Measurements from ENCODE around the gene TXNL4A.

The TXNL4A gene

GRCh38 chr18:79991494-79991893 is 3.1 kb upstream of the TXNL4A start:
- no peak for DNase-seq

- DNase-seq: no peak
These were observed 783 bp upstream of the TXNL4A start for GRCh38 chr18:79989195-79989497.

DNA sequence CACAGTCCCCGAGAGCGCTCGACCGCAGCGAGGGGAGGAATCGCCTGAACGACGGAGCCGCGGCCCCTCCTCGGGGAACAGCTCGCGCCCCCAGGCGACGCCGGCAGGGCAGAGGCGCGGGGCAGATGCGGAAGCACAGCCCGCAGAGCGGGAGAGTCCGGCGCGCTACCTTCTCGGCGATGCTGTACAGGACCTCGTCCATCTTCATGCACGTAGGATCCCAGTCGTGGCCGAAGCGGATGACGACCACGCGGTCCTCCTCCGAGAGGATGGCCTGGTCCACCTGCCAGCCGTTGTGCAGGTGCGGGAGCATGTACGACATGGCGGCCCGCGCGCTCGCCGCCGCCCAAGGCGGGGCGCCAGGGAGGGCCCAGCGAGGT is 302 bp downstream of the TXNL4A start:
- DNase-seq: peak; percentile 47

DNA sequence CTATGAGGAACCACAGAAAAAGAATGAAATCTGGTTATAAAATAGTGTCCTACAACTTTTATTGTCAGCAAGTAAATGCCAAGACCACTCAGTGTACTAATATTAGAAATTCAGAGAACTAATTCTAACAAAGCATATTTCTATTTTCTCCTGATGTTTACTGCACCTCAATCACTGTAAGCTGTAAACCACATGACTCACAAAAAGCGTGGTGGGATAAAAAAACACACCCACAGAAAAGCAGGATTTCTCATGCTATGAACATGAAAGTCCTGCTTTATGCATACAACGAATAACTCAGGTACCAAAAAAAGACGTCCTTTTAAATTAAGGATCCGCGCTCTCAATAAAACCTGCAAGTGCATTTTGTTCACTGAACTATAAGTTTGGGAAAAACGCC is 797 bp downstream of the TXNL4A start:
- DNase-seq: no peak

DNA sequence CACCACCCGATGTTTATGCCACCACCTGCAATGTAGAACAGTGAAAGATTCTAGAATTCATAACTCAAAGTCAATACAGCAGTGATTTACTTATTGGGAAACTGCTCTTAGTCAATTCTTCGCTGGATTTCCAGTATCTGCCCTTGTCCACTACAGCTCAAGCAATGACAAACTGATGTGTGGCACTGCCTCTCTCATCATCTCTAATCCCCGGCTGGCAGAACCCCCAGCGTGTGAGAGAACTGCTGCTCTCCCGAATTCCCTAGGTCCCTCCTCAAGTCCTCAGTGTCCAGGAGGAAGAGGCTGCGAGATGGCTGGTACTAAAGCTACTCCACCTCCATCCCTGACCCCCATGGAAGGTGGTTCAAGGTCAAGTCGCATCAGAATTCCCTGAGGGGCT is 1.6 kb downstream of the TXNL4A start:
- DNase-seq: no peak

DNA sequence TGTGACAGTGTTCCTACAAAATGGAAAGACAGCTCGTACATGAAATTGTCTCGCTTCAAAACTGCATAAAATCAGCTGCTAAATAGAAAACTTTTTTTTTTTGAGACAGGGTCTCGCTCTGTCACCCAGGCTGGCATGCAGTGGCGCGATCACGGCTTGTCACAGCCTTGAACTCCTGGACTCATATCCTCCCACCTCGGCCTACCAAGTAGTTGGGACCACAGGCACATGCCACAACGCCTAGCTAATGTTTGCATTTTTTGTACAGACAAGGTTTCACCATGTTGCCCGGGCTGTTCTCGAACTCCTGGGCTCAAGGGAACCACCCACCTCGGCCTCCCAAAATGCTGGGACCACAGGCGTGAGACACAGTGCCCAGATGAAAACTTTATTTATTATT is 3.2 kb downstream of the TXNL4A start:
- no peak for DNase-seq

DNA sequence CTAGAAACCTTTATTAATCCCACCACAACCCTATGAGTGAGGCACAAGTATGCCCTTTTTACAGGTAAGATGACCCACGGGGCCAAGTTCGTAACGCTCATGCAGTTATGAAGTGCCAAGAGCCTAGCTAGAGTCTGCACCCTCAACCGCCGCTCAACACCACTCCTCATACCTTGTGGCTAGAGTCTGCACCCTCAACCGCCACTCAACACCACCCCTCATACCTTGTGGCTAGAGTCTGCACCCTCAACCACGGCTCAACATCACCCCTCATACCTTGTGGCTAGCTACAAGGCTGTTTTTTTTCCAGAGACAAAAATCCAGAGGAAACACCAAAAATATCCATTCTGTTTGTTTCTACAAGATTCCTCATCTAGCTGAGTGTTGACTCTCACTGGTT is 4.6 kb downstream of the TXNL4A start:
- no peak for DNase-seq

GRCh38 chr18:79983253-79983652 is 5.1 kb downstream of the TXNL4A start:
- no peak for DNase-seq

DNA sequence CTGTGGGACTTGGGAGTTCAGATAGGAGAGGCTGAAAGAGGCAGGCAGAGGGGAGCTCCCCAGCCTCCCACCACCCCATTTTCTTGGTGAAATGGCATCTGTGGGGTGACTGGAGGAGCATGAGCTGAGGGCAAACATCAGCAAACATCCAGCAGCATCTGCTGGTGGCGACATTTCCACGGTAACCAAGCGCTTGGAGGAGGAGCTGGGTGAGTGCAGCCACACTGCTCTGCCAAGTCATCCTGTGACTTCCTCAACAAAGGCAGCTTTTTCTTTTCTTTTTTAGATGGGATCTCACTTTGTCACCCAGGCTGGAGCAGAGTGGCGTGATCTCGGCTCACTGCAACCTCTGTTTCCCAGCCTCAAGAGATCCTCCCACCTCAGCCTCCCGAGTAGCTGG is 5.6 kb downstream of the TXNL4A start:
- peak; percentile 3 for DNase-seq

DNA sequence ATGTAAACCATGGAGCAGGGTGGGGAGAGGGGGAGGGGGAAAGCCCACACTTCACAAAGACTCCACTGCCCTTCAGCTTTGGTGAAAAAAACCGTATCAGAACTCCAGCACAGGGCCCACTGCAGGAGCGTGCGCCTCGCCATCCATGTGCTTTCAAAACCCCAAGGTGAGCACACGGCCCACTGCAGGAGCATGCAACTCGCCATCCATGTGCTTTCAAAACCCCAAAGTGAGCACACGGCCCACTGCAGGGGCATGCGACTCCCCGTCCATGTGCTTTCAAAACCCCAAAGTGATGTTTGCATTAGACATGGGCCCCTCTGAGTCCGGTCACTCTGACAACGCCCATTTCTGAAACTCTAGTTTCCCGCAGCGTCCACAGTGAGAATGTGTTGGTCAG is 7.8 kb downstream of the TXNL4A start:
- no peak for DNase-seq

DNA sequence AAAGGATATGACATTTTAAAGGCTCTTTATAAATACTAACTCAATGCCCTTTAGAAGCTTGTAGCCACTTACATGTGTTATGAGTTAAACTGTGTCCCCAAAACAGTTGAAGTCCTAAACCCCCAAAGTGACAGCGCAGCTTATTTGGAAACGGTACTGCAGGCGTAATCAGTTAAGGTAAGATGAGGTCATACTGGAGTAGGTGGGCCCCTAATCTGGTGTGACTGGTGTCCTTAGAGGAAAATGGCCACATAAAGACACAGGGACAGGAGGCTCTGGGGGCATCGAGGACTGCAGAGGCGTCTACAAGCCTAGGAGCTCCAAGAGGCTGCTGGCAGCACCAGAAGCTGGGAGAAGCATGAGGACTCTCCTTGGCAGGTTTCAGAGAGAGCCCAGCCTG is 8.5 kb downstream of the TXNL4A start:
- no peak for DNase-seq

- DNase-seq: no peak
These were observed 12.2 kb downstream of the TXNL4A start for GRCh38 chr18:79975985-79976680.

GRCh38 chr18:79975043-79975442 is 13.3 kb downstream of the TXNL4A start:
- no peak for DNase-seq

DNA sequence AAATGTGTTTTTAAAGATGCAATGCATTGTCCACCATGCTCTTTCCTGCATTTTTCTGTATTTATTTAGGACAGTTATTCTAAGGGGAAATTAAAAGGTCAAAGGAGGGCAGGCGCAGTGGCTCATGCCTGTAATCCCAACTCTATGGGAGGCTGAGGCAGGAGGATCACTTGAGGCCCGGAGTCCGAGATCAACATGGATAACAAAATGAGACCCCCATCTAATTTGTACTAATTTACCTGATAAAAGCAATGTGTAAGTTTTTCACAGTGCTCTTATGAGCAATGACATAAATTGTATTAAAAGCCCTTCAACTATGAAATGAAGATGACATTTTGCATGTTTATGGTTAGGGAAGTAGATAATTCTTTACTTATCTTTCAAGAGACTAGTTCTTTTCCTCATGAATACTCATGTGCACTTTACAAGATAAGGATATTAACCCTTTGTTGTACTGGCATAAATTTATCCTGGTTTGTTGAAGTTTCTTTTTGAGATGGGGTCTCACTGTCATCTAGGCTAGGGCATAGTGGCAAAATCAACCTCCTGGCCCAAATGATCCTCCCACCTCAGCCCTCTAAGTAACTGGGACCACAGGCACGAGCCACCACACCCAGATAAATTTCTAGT is 14.2 kb downstream of the TXNL4A start:
- DNase-seq: no peak

DNA sequence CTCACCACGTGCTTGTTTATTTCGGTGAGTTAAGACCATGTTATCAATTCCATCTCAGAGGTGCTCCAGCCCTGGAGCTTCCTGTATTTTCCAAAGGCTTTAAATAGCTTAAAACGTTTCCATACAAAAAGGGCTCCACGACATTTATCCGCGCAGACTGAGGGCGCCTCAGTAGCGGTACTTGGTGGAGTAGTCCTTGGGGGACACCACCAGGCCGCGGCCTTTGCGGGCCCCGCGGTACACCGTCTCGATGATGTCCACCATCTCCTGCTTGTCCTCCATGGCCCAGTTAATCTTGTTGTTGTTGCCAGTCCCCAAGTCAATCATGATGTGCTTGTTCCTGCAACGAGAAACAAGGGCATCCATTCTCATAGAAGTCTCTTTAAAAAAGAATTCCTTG is 14.8 kb downstream of the TXNL4A start:
- no peak for DNase-seq

DNA sequence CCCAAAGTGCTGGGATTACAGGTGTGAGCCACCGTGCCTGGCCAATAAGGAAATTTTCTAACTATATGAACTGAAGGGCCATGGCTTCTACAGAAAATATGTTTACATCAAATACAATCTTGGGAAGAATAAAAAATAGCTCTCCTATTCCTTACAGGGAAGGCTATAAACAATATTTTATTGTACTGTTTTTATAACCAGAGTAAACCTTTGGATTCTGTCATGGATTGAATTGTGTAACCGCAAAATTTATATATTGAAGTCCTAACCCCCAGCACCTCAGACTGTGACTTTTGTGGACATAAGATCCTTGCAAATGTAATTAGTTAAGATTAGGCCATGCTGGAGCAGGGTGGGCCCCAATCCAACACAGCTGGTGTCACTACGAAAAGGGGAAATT is 15.6 kb downstream of the TXNL4A start:
- no peak for DNase-seq

- no peak for DNase-seq
These were observed 16.4 kb downstream of the TXNL4A start for GRCh38 chr18:79971986-79972385.

GRCh38 chr18:79971211-79971952 is 17.0 kb downstream of the TXNL4A start:
- no peak for DNase-seq

DNA sequence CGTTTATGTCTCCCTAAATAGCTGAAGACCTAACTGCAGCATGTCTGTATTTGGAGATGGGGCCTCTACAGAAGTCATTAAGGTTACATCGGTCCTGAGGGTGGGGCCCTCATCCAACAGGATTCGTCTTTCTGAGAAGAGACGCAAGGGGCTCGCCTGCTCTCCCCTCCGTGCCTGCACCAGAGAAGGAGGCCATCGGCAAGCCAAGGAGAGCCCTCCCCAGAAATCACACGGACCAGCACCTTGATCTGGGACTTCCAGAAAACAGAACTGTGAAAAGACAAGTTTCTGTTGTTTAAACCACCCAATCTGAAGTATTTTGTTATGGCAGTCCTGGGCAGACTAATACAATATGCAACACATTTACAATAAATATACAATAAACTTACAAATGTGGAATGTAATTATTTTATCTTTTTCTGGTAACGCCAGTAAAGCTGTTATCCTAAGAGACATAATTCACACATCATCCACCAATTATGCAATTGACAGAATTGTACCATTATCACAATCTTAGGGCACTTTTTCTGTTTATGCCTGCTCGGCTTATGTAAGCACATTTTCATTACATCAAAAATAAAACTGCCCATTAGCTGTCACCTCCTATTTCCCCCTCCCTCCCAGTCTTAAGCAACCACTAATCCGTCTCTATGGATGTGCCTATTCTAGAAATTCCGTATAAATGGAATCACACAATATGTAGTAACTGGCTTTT is 17.8 kb downstream of the TXNL4A start:
- no peak for DNase-seq

DNA sequence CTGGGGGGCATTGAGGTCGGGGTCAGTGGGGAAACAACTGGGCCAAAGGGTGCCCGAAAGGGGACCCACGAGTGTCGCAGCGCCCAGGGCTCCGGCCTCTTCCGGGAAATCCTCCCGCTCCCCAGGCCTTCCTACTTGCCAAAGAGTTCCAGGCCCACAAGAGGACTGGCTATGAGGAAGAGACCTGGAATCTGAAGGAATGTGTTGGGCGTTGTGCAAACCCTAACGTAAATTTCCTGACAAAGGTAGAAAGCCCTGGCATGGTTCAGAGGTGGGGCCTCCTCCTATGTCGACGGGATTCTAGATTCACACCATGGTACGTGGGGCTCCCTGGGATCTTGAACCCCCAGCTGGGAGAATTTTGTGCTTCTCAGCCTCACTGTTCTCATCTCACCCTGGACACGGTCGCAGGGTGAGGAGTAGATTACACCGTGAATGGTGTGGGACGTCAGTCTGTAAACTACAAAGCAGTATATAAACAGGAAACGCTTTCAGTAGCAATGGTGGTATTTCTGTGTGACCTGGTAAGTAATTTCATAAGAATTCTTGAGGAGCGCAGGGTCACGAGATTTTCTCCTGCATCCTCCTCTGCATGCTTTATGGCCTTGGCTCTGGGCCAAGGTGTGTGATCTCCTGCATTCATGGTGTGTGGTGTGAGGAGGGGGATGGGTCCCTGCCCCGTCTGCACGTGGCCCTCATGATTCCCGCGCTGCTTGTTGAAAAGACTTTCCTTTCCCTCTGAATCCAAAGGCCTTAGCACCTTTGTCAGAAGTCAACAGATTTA is 23.1 kb downstream of the TXNL4A start:
- DNase-seq: no peak

GRCh38 chr18:79964330-79965118 is 23.8 kb downstream of the TXNL4A start, which contains the start of gene HSBP1L1:
Gene HSBP1L1, plus strand, starts transcription at chr18:79964643. Its CDS starts 93 bp downstream, at chr18:79964736.
- peak; percentile 53 for DNase-seq
